ENCODE data around the gene RRP8.
A peak's percentile ranks its signal among the peaks of the same experiment; 100 is the strongest.

Gene RRP8

GRCh38 chr11:6608011-6608410 lies 4.6 kb upstream of the RRP8 start:
- Mint-ChIP-seq H3K27ac (peak overlapping the region in 2 of 3 experiments; percentile 97 to 99), H3K27me3 (ENCODE audit: low read depth) (no peaks in the 10 kb centered on the region), H3K4me1 (peaks cover 20% of the 10 kb centered on the region), H3K36me3 (ENCODE audit: low read depth) (peaks cover 27% of the 10 kb centered on the region), H3K4me3 (peak overlapping the region in 2 of 3 experiments; percentile 24 to 69), H3K9me3 (no peaks in the 10 kb centered on the region)
- TF ChIP-seq CTCF (IDR thresholded peaks at IDR 0.05; ENCODE audit: unreplicated experiment in 3 of 3): no peak

- TF ChIP-seq CTCF (IDR thresholded peaks at IDR 0.05; ENCODE audit: unreplicated experiment in 3 of 3): no peak
These were observed 3.9 kb upstream of the RRP8 start for GRCh38 chr11:6607190-6607795.

GRCh38 chr11:6606471-6607189 lies 3.2 kb upstream of the RRP8 start:
- no peak for TF ChIP-seq CTCF (IDR thresholded peaks at IDR 0.05; ENCODE audit: unreplicated experiment in 3 of 3)
- peaks cover 30% of the 10 kb centered on the region for H3K36me3 Mint-ChIP-seq (ENCODE audit: low read depth)
- peaks cover 20% of the 10 kb centered on the region for H3K4me1 Mint-ChIP-seq
- no peaks in the 10 kb centered on the region for H3K9me3 Mint-ChIP-seq
- H3K4me3 Mint-ChIP-seq: peak overlapping the region in 2 of 3 experiments; percentile 73 to 79
- H3K27me3 Mint-ChIP-seq (ENCODE audit: low read depth): no peaks in the 10 kb centered on the region
- peak overlapping the region in 2 of 3 experiments; percentile 97 to 99 for H3K27ac Mint-ChIP-seq

More at GRCh38 chr11:6607190-6607795, 3.9 kb upstream of the RRP8 start:
- Mint-ChIP-seq H3K4me1 (peaks cover 20% of the 10 kb centered on the region), H3K27ac (peak overlapping the region in 2 of 3 experiments; percentile 97 to 99), H3K9me3 (no peaks in the 10 kb centered on the region), H3K27me3 (ENCODE audit: low read depth) (no peaks in the 10 kb centered on the region), H3K36me3 (ENCODE audit: low read depth) (peaks cover 27% of the 10 kb centered on the region), H3K4me3 (peak overlapping the region; percentile 24 to 79 (median 73))

- no peak overlapping the region for H3K27ac Mint-ChIP-seq
- no peak for TF ChIP-seq CTCF (IDR thresholded peaks at IDR 0.05; ENCODE audit: unreplicated experiment in 3 of 3)
These were observed 1.4 kb upstream of the RRP8 start for GRCh38 chr11:6604790-6605189.

GRCh38 chr11:6604081-6604626 lies 738 bp upstream of the RRP8 start:
- no peaks in the 10 kb centered on the region for H3K9me3 Mint-ChIP-seq
- H3K4me3 Mint-ChIP-seq: no peak overlapping the region
- H3K27me3 Mint-ChIP-seq (ENCODE audit: low read depth): no peaks in the 10 kb centered on the region
- H3K4me1 Mint-ChIP-seq: peaks cover 20% of the 10 kb centered on the region
- TF ChIP-seq CTCF (IDR thresholded peaks at IDR 0.05; ENCODE audit: unreplicated experiment in 3 of 3): no peak
- H3K27ac Mint-ChIP-seq: no peak overlapping the region
- peaks cover 26% of the 10 kb centered on the region for H3K36me3 Mint-ChIP-seq (ENCODE audit: low read depth)

More at GRCh38 chr11:6604790-6605189, 1.4 kb upstream of the RRP8 start:
- H3K36me3 Mint-ChIP-seq (ENCODE audit: low read depth): peaks cover 26% of the 10 kb centered on the region
- no peak overlapping the region for H3K4me3 Mint-ChIP-seq
- no peaks in the 10 kb centered on the region for H3K27me3 Mint-ChIP-seq (ENCODE audit: low read depth)
- peaks cover 20% of the 10 kb centered on the region for H3K4me1 Mint-ChIP-seq
- H3K9me3 Mint-ChIP-seq: no peaks in the 10 kb centered on the region

All from nephron (organoid).